ENCODE measurements around the gene NTM. TPM values are rescaled to one million over a fixed set of nuclear protein-coding genes. Genes with fewer than 3 reads are reported as not detected.

The NTM gene
- total RNA-seq, 6 donors from 2014 or later: 4.1 to 151 (median 115) TPM

DNA sequence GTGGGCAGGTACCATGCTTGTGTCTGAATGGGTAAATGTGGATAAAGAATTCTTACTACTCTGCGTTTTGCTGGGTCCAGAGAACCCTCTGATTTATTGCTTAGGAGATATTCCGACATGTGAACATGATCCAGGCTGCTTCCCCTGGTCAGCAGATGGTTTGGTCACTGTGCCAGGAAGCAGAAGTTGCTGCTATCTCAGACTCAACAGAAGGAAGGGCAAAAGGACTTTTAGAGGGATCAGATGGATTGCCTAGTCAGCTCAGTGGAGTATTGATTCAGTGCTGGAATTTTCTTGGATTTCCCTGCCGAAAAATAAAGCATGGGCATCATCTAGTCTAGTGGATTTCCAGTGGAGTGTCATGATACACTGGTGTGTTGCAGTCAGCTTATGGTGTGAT, 440.1 kb downstream of the NTM start:
- TF ChIP-seq POLR2A (IDR thresholded peaks at IDR 0.05): no peak
- ATAC-seq (ENCODE audit: low FRiP score in 2 of 2): no peak

DNA sequence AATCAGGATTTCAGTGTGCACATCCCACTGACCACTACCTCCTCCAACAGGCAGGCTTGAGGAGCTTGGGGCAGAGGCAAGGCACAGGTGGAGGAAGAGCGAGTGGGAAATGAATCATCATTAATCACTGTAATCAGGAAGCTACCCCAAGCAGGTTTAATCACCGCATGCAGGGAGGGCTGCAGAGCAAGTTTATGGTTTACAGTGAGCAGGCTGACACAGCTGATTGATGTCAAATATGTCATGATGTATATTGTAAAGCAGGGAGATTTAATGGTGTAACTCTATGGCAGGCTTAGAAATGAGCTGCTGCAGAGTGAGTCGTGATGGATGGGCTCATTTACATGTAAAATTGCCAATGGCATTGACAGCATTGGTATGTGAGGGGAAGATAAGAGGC, 441.0 kb downstream of the NTM start:
- ATAC-seq (ENCODE audit: low FRiP score in 2 of 2) (no peak), DNase-seq (no peak)
- Histone ChIP-seq H3K4me1 (no peaks in the 10 kb centered on the region), H3K27ac (no peak overlapping the region), H3K4me3 (no peak overlapping the region), H3K9me3 (no peaks in the 10 kb centered on the region), H3K36me3 (no peaks in the 10 kb centered on the region), H3K27me3 (no peaks in the 10 kb centered on the region)
- 63 to 69% methylated on average over 3 of the region's 3 CpGs for whole genome bisulfite sequencing, 2 donors
- TF ChIP-seq POLR2A (IDR thresholded peaks at IDR 0.05) (no peak), POLR2AphosphoS5 (IDR thresholded peaks at IDR 0.05) (no peak), EP300 (IDR thresholded peaks at IDR 0.05) (no peak)
- TF ChIP-seq, protein P1, sequence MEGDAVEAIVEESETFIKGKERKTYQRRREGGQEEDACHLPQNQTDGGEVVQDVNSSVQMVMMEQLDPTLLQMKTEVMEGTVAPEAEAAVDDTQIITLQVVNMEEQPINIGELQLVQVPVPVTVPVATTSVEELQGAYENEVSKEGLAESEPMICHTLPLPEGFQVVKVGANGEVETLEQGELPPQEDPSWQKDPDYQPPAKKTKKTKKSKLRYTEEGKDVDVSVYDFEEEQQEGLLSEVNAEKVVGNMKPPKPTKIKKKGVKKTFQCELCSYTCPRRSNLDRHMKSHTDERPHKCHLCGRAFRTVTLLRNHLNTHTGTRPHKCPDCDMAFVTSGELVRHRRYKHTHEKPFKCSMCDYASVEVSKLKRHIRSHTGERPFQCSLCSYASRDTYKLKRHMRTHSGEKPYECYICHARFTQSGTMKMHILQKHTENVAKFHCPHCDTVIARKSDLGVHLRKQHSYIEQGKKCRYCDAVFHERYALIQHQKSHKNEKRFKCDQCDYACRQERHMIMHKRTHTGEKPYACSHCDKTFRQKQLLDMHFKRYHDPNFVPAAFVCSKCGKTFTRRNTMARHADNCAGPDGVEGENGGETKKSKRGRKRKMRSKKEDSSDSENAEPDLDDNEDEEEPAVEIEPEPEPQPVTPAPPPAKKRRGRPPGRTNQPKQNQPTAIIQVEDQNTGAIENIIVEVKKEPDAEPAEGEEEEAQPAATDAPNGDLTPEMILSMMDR (IDR thresholded peaks at IDR 0.05): no peak

More for the DNA sequence above, 440.1 kb downstream of the NTM start:
- no peak overlapping the region for H3K4me3 ChIP-seq
- no peaks in the 10 kb centered on the region for H3K9me3 ChIP-seq
- H3K27ac ChIP-seq: no peak overlapping the region
- no peak for DNase-seq
- 44 to 59% methylated on average over 3 of the region's 3 CpGs for WGBS, 2 donors
- H3K4me1 ChIP-seq: no peaks in the 10 kb centered on the region
- H3K27me3 ChIP-seq: no peaks in the 10 kb centered on the region
- no peaks in the 10 kb centered on the region for H3K36me3 ChIP-seq

DNA sequence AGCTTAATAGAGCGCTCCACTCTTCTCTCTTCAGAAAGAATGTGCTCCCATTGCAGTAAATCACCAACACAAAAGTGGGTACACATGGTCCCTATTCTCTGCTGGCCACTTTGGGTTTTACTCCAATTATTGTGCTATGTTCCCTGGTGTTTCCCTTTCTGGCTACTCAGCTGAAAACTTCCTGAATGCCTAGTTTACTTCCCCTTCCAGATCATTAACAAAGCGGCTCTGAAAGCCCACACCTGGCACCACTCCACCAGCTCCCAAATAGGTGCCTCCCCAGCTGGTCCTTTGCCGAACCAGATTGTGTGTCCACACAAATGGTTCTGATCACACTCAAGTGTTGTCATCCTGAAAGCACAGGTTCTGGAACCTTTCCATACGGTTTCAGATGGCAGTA, 443.7 kb downstream of the NTM start:
- H3K27ac ChIP-seq: no peak overlapping the region
- no peaks in the 10 kb centered on the region for H3K9me3 ChIP-seq
- no peak overlapping the region for H3K4me3 ChIP-seq
- DNase-seq (no peak), ATAC-seq (ENCODE audit: low FRiP score in 2 of 2) (no peak)
- no peaks in the 10 kb centered on the region for H3K4me1 ChIP-seq
- no peaks in the 10 kb centered on the region for H3K27me3 ChIP-seq
- H3K36me3 ChIP-seq: no peaks in the 10 kb centered on the region
- 41 to 51% methylated on average over 4 of the region's 4 CpGs for WGBS, 2 donors
- TF ChIP-seq POLR2A (IDR thresholded peaks at IDR 0.05) (no peak), POLR2AphosphoS5 (IDR thresholded peaks at IDR 0.05) (no peak), EP300 (IDR thresholded peaks at IDR 0.05) (no peak)
- TF ChIP-seq, protein P1 (IDR thresholded peaks at IDR 0.05): no peak

DNA sequence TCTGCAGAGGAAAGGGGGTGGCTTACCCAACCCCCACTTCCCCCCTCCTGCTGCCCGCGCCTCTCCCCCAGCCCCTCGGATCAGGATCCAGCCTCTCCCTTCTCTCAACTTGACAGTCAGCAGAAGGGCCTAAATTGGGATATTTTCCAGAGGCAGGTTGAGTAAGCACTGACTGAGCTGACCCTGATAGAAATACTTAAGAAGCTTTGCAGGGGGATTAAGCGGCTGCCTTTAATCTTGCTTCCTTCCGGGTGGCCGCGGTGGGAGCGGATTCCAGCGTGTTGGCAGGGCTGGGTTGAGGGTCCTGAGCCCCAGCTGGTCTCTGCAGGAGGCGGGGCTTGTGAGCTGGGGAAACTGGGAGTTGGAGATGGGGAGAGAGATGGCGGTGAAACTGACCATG, 445.2 kb downstream of the NTM start:
- WGBS, 2 donors: 28 to 35% methylated on average over 11 of the region's 11 CpGs
- no peak for ATAC-seq (ENCODE audit: low FRiP score in 2 of 2)

DNA sequence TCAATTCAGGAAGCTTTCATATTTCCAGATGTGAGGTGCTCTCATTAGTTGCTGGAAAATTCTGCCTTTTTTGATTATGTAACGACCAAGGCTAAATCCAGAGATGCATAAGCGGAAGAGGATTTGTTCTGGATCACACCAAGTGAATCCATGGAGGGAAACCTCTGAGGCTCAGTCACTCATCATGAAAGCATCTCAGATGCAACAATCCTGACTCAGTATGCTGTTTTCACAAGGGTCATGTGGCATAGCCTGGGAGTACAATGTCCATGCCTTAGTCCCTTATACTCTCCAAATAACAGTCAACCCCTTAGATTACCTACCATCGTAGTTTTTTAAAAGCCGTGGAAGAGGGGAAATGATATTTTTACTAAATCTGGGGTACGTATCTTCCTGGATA, 445.6 kb downstream of the NTM start:
- Histone ChIP-seq H3K9me3 (no peaks in the 10 kb centered on the region), H3K36me3 (no peaks in the 10 kb centered on the region), H3K4me1 (no peaks in the 10 kb centered on the region), H3K4me3 (no peak overlapping the region), H3K27ac (no peak overlapping the region), H3K27me3 (no peaks in the 10 kb centered on the region)
- ATAC-seq (ENCODE audit: low FRiP score in 2 of 2) (no peak), DNase-seq (no peak)
- 89 to 90% methylated on average over 5 of the region's 5 CpGs for WGBS, 2 donors
- TF ChIP-seq, protein P1 (IDR thresholded peaks at IDR 0.05): no peak
- no peak for TF ChIP-seq POLR2A (IDR thresholded peaks at IDR 0.05)
- no peak for TF ChIP-seq EP300 (IDR thresholded peaks at IDR 0.05)
- no peak for TF ChIP-seq POLR2AphosphoS5 (IDR thresholded peaks at IDR 0.05)

More for the DNA sequence above, 445.2 kb downstream of the NTM start:
- Histone ChIP-seq H3K36me3 (no peaks in the 10 kb centered on the region), H3K4me1 (no peaks in the 10 kb centered on the region), H3K4me3 (no peak overlapping the region), H3K9me3 (no peaks in the 10 kb centered on the region), H3K27me3 (no peaks in the 10 kb centered on the region), H3K27ac (no peak overlapping the region)
- peak in 1 of 2 donors; percentile 44 for DNase-seq
- TF ChIP-seq, protein P1 (IDR thresholded peaks at IDR 0.05): no peak
- TF ChIP-seq POLR2AphosphoS5 (IDR thresholded peaks at IDR 0.05) (no peak), EP300 (IDR thresholded peaks at IDR 0.05) (no peak), POLR2A (IDR thresholded peaks at IDR 0.05) (no peak)
